Activated T-helper 2 cell treated with anti-CD3 and anti-CD28 coated beads, Interferon-gamma antibody, Interleukin-2, Interleukin-4, amounts not matched to agents 10 μg/mL and 5 μg/mL and 100 μg/mL, durations not matched to agents 14 hours and 24 hours and 36 hours (primary cell): ENCODE data around the gene RPL36AL. TPM values are rescaled to one million over a fixed set of nuclear protein-coding genes. Genes with fewer than 3 reads are reported as not detected.
"Not testable (repeated sequence)": the region's sequence is repeated elsewhere in the genome, so short reads cannot be mapped to it uniquely, and the experiment has no call there.

Experiments used
- DNase-seq: peaks from one replicate; pipeline ENCODE4 v3.0.0; 2021; ENCODE audit warnings: low spot score
- H3K27ac Mint-ChIP-seq: one replicate; pipeline ENCODE4 v1.8.0; 2021; ENCODE audit warnings: mixed read lengths
- H3K27me3 Mint-ChIP-seq: one replicate; pipeline ENCODE4 v1.8.0; 2021; ENCODE audit warnings: low read depth, mixed read lengths
- H3K36me3 Mint-ChIP-seq: one replicate; pipeline ENCODE4 v1.8.0; 2021; ENCODE audit warnings: low read depth, mixed read lengths
- H3K4me1 Mint-ChIP-seq: one replicate; pipeline ENCODE4 v1.8.0; 2021; ENCODE audit warnings: low read depth, mixed read lengths
- H3K4me3 Mint-ChIP-seq: one replicate; pipeline ENCODE4 v1.8.0; 2021; ENCODE audit warnings: low read depth, mild to moderate bottlenecking, moderate library complexity, mixed read lengths
- H3K9me3 Mint-ChIP-seq: one replicate; pipeline ENCODE4 v1.8.0; 2021; ENCODE audit warnings: mixed read lengths
- intact Hi-C: fragments of 100-400 bp; cut with micrococcal nuclease; formaldehyde crosslinking; loops from one replicate; pipeline ENCODE4 v1.15.1; 2023
- total RNA-seq: library from RNA; stranded (reverse); gene quantifications from 2 replicates; pipeline ENCODE4 v1.2.3, GENCODE V29; 2022

The RPL36AL gene
- total RNA-seq, 1 donor from 2014 or later = 292 TPM

DNA sequence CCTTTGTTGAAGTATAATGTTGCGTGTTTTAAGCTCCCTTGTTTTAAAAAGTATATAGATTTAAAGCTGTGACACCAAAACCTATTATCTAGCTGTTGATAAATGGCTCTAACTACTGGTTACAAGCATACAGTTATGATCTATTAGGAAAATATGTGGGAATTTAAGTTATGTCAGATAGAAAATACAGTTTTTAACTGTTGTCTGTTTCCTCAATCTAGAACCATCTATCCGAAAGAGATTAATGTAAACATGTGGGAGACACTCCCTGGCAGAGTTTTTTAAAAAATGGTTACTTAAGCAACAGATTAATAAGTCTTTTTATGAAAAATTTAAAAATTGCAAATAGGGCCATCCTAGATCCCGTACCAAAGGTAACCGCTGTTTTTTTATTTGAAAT is 8.2 kb downstream of the RPL36AL start:
- Mint-ChIP-seq H3K27ac (no peak overlapping the region), H3K9me3 (no peaks in the 10 kb centered on the region), H3K36me3 (peaks cover 51% of the 10 kb centered on the region), H3K4me1 (peaks cover 10% of the 10 kb centered on the region), H3K4me3 (no peak overlapping the region), H3K27me3 (no peaks in the 10 kb centered on the region)
- no peak for DNase-seq
- intact Hi-C loops = no loop called here

DNA sequence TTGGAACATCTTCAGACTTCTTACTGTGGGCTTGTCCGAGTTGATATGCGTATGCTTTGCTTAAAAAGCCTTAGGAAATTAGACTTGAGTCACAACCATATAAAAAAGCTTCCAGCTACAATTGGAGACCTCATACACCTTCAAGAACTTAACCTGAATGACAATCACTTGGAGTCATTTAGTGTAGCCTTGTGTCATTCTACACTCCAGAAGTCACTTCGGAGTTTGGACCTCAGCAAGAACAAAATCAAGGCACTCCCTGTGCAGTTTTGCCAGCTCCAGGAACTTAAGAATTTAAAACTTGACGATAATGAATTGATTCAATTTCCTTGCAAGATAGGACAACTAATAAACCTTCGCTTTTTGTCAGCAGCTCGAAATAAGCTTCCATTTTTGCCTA is 12.8 kb downstream of the RPL36AL start:
- Mint-ChIP-seq H3K4me1 (peaks cover 15% of the 10 kb centered on the region), H3K27ac (no peak overlapping the region), H3K36me3 (peaks cover 48% of the 10 kb centered on the region), H3K9me3 (no peaks in the 10 kb centered on the region), H3K27me3 (no peaks in the 10 kb centered on the region), H3K4me3 (no peak overlapping the region)
- no peak for DNase-seq
- intact Hi-C loops = no loop called here

- Mint-ChIP-seq H3K4me1 (peaks cover 37% of the 10 kb centered on the region), H3K9me3 (no peaks in the 10 kb centered on the region), H3K4me3 (peak within 1 kb of the TSS; percentile 92), H3K36me3 (peaks cover 25% of the 10 kb centered on the region), H3K27ac (peak within 1 kb of the TSS; percentile 92), H3K27me3 (no peaks in the 10 kb centered on the region)
- intact Hi-C loops = loop anchor here (1.0 kb wide), 2 partner anchors 12 to 22 kb away; partner anchors contain the start of genes MGAT2, RPL36AL and RPS29
- DNase-seq = peak; percentile 84
Observed at GRCh38 chr14:49598485-49599300, 21.7 kb downstream of the RPL36AL start, which contains the start of gene LRR1. Gene LRR1 (plus strand): TSS chr14:49598940. CDS start chr14:49599021, 81 bp downstream.

GRCh38 chr14:49598189-49598484 is 22.3 kb downstream of the RPL36AL start:
- Mint-ChIP-seq H3K4me3 (peak overlapping the region; percentile 92), H3K9me3 (no peaks in the 10 kb centered on the region), H3K36me3 (peaks cover 23% of the 10 kb centered on the region), H3K27me3 (no peaks in the 10 kb centered on the region), H3K4me1 (peaks cover 37% of the 10 kb centered on the region), H3K27ac (peak overlapping the region; percentile 92)
- intact Hi-C loops = loop anchor here (1.0 kb wide), 2 partner anchors 12 to 22 kb away; partner anchors contain the start of genes MGAT2, RPL36AL and RPS29
- DNase-seq = no peak

DNA sequence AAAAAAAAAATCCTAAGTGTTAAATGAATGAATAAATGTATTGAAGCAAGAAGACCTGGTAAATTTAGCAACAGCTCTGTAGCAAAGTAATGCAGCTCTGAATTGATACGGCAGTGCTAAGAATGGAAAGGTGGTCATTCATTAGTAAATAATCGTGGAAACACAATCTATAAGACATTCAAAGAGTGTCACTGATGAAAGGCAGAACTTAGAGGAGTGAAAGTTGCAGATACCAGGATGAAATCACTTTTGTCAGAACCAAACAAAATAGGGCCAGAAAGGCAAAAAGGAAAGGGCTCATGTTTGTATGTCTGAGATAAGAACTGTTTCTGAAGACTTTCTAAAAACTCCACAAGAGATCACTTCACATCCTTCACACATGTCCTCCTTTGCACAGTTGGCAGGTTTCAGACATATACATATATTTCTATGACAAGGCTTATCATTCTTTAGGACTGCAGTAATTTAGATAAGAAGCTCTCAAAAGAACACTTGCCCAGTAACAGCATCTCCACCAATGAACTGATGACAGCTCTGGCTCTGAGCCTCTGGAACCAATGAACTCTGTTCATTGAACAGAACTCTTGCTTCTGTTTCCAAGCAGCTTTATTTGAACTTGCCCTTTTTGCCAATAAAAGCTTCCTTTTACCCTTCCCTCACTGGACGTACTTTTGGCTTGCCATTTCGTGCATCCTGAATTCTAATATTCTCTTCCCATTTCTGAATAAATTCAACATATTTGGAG is 25.9 kb downstream of the RPL36AL start:
- no peak for DNase-seq
- peaks cover 23% of the 10 kb centered on the region for H3K4me1 Mint-ChIP-seq
- no peaks in the 10 kb centered on the region for H3K36me3 Mint-ChIP-seq
- intact Hi-C loops = no loop called here
- H3K27me3 Mint-ChIP-seq = no peaks in the 10 kb centered on the region
- no peaks in the 10 kb centered on the region for H3K9me3 Mint-ChIP-seq
- peak overlapping the region; percentile 48 for H3K27ac Mint-ChIP-seq
- no peak overlapping the region for H3K4me3 Mint-ChIP-seq

DNA sequence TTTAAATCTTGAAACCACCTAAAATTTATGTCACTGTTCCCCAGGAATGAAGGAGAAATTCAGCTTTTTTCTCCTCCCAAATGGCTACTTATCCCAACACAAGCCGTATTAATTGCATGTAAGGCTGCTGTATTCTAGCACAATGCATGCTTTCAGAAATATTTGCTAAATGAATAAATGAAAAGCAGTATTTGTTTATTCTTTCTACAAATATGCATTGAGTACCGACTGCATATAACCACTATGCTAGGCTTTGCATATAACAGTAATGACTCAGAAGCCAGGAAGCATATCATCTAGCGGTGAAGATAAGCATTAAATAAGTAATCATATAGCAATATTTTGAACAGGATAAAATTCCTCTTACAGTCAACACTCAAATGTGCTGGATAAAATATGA is 27.4 kb downstream of the RPL36AL start:
- intact Hi-C loops = no loop called here
- Mint-ChIP-seq H3K27me3 (no peaks in the 10 kb centered on the region), H3K9me3 (no peaks in the 10 kb centered on the region), H3K4me3 (no peak overlapping the region), H3K36me3 (no peaks in the 10 kb centered on the region), H3K4me1 (peaks cover 23% of the 10 kb centered on the region), H3K27ac (no peak overlapping the region)
- no peak for DNase-seq

GRCh38 chr14:49589387-49589786 is 31.0 kb downstream of the RPL36AL start:
- intact Hi-C loops = loop anchor here (5.0 kb wide), 3 partner anchors 103 to 643 kb away; partner anchors contain the start of genes KLHDC1 and SOS2
- H3K9me3 Mint-ChIP-seq = no peaks in the 10 kb centered on the region

GRCh38 chr14:49586673-49587460 is 33.6 kb downstream of the RPL36AL start:
- no peak for DNase-seq
- Mint-ChIP-seq H3K4me1 (peaks cover 26% of the 10 kb centered on the region), H3K27ac (peak overlapping the region; percentile 98), H3K9me3 (no peaks in the 10 kb centered on the region), H3K36me3 (peaks cover 44% of the 10 kb centered on the region), H3K4me3 (peak overlapping the region; percentile 92), H3K27me3 (no peaks in the 10 kb centered on the region)
- intact Hi-C loops = loop anchor here (1.0 to 5.0 kb wide), 7 partner anchors 11 to 645 kb away; partner anchors contain the start of genes KLHDC1, KLHDC2, LRR1 and MGAT2

More at GRCh38 chr14:49589387-49589786, 31.0 kb downstream of the RPL36AL start:
- no peak for DNase-seq
- Mint-ChIP-seq H3K4me1 (peaks cover 9% of the 10 kb centered on the region), H3K36me3 (peaks cover 19% of the 10 kb centered on the region), H3K4me3 (no peak overlapping the region), H3K27me3 (no peaks in the 10 kb centered on the region), H3K27ac (no peak overlapping the region)

DNA sequence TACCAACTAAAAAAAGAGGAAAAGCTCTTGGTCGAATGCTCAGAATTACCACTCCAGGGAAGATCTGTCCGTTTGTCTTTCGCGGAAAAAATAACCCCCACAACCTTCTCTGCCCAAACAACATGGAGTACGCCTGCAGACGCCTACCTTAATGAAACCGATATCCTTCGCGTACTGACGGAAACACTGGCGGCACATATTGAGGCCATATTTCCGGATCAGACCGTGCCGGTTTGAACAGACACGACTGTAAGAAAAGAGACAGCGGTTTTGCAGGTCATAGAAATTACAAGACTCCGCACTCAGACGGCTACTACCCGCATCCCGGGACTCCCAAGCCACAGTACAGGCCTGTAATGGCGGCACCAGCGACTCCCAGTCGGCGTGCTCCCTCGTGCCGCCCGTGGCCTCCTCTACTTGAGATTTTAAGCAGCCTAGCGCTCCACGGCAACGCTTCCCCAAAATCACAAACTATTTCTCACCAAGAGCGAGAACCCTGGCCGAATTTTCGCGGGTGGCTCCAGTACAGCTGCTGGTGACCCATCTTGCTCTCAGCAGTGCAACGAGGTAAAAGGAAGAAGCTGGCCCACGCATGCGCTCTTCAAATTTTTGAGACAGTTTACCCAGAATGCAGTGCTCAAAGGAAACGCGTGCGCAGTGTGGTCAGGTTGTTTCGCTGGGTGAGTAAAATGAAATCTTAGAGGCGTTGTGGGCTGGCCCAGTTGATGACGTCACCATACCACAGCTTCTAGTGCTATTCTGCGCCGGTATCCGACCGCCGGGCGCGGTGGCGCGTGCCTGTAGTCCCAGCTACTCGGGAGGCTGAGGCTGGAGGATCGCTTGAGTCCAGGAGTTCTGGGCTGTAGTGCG is 34.4 kb downstream of the RPL36AL start, which contains the start of gene RPS29:
Gene RPS29, minus strand, starts transcription at position 578 of the 870 bp plus-strand sequence. Its CDS starts 34 bp downstream, at position 544.
- Mint-ChIP-seq H3K9me3 (no peaks in the 10 kb centered on the region), H3K4me1 (peaks cover 33% of the 10 kb centered on the region), H3K36me3 (peaks cover 52% of the 10 kb centered on the region), H3K27ac (peak within 1 kb of the TSS; percentile 98), H3K27me3 (no peaks in the 10 kb centered on the region), H3K4me3 (peak within 1 kb of the TSS; percentile 92)
- peak; percentile 99 for DNase-seq
- intact Hi-C loops = loop anchor here (1.0 to 5.0 kb wide), 7 partner anchors 12 to 646 kb away; partner anchors contain the start of genes KLHDC1, KLHDC2, LRR1 and MGAT2

DNA sequence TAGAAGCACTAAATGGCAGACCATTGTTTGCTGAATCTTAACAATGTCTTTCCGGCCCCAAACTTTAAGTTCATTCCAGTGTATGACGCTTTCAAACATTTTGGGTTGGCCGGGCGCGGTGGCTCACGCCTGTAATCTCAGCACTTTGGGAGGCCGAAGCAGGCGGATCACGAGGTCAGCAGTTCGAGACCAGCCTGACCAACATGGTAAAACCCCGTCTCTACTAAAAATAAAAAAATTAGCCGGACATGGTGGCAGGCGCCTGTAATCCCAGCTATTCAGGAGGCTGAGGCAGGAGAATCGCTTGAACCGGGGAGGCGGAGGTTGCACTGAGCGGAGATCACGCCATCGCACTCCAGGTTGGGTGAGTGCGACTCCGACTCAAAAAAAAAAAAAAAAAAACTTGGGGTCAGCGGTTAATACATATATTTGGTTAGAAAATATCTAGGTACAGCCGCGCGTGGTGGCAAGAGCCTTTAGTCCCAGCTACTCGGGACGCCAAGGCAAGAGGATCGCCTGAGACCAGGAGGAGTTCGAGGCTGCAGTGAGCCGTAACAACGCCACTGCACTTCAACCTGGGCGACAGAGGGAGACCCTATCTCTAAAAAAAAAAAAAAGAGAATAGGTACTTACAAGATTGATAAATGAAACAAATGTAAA is 35.3 kb downstream of the RPL36AL start:
- H3K36me3 Mint-ChIP-seq = peaks cover 58% of the 10 kb centered on the region
- peaks cover 36% of the 10 kb centered on the region for H3K4me1 Mint-ChIP-seq
- intact Hi-C loops = loop anchor here (5.0 kb wide), 3 partner anchors 107 to 647 kb away; partner anchors contain the start of genes KLHDC1 and SOS2
- H3K4me3 Mint-ChIP-seq = peak overlapping the region; percentile 92
- H3K27ac Mint-ChIP-seq = peak overlapping the region; percentile 98
- H3K27me3 Mint-ChIP-seq, DNase-seq, H3K9me3 Mint-ChIP-seq: not testable (repeated sequence)

DNA sequence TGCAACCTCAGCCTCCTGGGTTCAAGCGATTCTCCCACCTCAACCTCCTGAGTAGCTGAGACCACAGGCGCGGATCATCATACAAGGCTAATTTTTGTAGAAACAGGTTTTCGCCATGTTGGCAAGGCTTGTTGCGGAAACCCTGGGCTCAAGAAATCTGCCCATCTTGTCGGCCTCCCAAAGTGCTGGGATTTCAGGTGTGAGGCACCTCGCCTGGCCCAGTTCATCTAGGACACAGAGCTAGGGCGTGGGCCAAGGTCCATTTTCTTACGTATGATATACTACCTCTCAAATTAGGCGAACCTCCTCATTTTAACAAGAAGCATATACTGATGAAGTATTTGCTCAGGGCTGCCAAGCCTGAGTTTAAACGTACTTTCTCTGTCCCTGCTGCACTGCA is 36.4 kb downstream of the RPL36AL start:
- H3K4me1 Mint-ChIP-seq = peaks cover 46% of the 10 kb centered on the region

More for the DNA sequence above, 36.4 kb downstream of the RPL36AL start:
- Mint-ChIP-seq H3K27me3 (no peaks in the 10 kb centered on the region), H3K36me3 (peaks cover 67% of the 10 kb centered on the region), H3K4me3 (peak overlapping the region; percentile 92), H3K27ac (peak overlapping the region; percentile 73), H3K9me3 (no peaks in the 10 kb centered on the region)
- DNase-seq = no peak
- intact Hi-C loops = no loop called here
